ENCODE results near the gene ANXA5. TPM values are rescaled to one million over a fixed set of nuclear protein-coding genes. Genes with fewer than 3 reads are reported as not detected.
"Not testable (repeated sequence)": the region's sequence is repeated elsewhere in the genome, so short reads cannot be mapped to it uniquely, and the experiment has no call there.

ANXA5 gene
- total RNA-seq, 2 donors from 2014 or later: 186 to 197 TPM

DNA sequence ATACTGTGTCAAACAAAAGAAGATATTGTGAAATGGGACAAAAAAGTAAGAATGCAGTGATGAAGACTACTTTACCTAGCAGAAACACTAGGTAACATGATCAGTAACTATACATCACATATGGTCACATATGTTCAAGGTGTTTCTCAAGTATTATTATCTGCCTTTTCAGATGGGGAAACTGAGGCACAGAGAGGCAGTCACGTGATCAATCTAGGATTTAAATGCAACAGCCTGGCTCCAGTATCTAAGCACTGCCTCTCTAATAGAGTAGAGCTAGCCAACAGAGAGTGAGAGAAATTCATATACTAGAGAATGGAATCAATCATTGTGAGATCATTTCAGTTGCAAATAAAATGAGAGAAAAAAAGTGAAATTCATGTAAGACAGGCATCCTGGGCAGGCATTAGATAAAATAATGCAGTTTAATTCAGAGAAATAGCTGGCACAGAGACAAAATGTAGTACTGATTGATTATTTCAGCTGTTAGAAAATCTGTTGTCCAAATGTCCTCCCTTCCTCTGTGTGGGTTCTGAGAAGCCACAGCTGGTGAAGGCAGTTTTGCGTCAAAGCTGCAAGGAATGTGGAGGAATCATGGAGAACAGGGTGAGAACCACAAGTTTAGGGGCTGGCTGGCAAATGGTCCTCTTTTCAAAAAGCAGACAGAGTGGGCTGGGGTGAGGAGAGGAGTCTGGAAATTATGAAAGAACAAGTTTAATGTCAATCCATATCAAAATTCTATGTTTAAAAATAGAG lies 42.2 kb upstream of the ANXA5 start:
- Histone ChIP-seq H3K9me3 (no peaks in the 10 kb centered on the region), H3K36me3 (no peaks in the 10 kb centered on the region), H3K27me3 (no peaks in the 10 kb centered on the region), H3K27ac (peak overlapping the region in 1 of 2 donors; percentile 12), H3K4me1 (peaks cover 0 to 21% of the 10 kb centered on the region in 2 donors), H3K4me3 (no peak overlapping the region)
- no peak for DNase-seq (ENCODE audit: low spot score)
- TF ChIP-seq, protein P1, sequence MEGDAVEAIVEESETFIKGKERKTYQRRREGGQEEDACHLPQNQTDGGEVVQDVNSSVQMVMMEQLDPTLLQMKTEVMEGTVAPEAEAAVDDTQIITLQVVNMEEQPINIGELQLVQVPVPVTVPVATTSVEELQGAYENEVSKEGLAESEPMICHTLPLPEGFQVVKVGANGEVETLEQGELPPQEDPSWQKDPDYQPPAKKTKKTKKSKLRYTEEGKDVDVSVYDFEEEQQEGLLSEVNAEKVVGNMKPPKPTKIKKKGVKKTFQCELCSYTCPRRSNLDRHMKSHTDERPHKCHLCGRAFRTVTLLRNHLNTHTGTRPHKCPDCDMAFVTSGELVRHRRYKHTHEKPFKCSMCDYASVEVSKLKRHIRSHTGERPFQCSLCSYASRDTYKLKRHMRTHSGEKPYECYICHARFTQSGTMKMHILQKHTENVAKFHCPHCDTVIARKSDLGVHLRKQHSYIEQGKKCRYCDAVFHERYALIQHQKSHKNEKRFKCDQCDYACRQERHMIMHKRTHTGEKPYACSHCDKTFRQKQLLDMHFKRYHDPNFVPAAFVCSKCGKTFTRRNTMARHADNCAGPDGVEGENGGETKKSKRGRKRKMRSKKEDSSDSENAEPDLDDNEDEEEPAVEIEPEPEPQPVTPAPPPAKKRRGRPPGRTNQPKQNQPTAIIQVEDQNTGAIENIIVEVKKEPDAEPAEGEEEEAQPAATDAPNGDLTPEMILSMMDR (IDR thresholded peaks at IDR 0.05): no peak

DNA sequence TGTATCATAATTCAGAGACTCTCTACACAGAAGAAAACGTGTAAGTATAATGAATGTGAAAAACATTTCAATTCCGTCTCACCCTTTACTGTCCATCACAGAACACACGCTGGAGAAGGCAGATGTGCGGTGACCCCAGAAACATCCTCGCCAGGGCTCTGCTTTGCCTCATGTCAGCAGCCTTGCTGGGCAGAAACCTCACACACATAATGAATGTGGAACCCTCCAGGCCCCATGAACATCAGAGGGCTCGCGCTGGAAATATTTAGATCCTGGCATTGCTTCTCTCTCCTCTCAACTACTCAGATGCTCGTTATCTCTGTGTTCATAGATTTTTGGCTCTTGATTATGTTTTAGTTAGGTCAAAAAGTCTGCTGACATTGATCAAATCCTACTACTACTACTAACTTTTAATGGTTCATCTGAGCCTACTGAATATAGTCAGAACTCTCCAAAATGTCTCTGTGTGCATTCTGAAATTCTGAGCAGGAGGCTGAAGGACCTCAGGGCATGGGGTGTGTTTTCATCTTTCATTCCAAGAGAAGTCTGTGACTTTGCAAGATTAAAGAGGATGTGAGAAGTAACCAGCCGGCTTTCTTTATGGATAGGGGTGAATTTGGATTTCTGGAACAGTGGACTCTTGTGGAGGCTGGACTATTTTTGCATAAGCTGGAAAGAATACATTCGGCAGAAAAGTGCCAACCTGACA lies 41.2 kb upstream of the ANXA5 start:
- no peak overlapping the region for H3K4me3 ChIP-seq
- DNase-seq (ENCODE audit: low spot score): no peak
- H3K27ac ChIP-seq: no peak overlapping the region
- TF ChIP-seq, protein P1 (IDR thresholded peaks at IDR 0.05): no peak
- H3K36me3 ChIP-seq: no peaks in the 10 kb centered on the region
- H3K4me1 ChIP-seq: peaks cover 0 to 21% of the 10 kb centered on the region in 2 donors
- no peaks in the 10 kb centered on the region for H3K27me3 ChIP-seq
- no peaks in the 10 kb centered on the region for H3K9me3 ChIP-seq

DNA sequence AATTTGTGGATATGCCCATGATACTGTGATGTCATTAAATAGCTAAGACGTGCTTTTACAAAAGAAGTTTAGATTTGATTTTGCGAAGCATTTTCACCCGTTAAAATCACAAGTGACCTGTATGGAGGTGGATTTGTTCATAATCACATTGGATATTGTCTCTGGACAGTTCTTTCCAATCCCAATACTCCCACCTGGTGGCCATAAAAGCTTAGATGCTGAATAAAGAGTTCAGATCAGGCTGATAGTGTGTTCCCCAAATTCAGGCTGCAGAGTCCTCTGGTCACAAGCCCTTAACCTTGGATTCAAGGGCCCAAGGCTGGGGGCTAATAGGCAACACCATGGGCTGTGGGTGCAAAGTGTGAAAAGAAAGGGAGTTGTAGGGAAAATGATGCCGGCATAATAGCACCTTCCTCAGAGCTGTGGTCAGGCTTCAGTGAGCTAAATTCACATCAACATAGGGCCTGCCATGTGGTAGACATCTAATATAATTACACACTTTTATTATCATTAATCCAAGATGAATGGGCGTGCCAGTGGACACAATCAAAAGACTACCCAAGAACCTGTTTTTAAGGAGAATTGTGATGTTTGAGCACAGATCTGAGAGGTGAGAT lies 40.1 kb upstream of the ANXA5 start:
- Histone ChIP-seq H3K27ac (no peak overlapping the region), H3K9me3 (no peaks in the 10 kb centered on the region), H3K4me1 (peaks cover 0 to 21% of the 10 kb centered on the region in 2 donors), H3K27me3 (no peaks in the 10 kb centered on the region), H3K36me3 (no peaks in the 10 kb centered on the region), H3K4me3 (no peak overlapping the region)
- no peak for DNase-seq (ENCODE audit: low spot score)
- TF ChIP-seq, protein P1 (IDR thresholded peaks at IDR 0.05): peak in 1 of 2 donors; percentile 64

DNA sequence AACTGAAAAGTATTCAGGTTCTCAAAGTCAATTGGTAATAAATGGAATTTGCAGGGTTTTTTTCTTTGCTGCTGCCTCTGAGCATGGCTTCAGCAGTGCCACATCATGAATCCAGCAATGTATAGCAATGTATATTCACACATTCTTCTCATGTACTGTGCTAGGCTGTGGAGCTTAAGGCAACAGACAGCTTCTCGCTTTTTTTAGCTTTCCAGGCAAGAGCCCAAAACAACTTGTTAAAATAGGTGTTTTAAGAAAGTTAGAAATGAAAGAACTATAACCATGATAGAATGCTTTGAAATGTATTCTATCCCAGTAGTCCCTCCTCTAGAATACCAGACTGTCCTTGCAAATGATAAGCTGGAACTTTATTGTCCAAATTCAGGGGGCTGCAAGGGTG lies 37.8 kb upstream of the ANXA5 start:
- no peaks in the 10 kb centered on the region for H3K27me3 ChIP-seq
- no peak overlapping the region for H3K4me3 ChIP-seq
- no peak for DNase-seq (ENCODE audit: low spot score)
- H3K27ac ChIP-seq: no peak overlapping the region
- H3K4me1 ChIP-seq: peaks cover 0 to 18% of the 10 kb centered on the region in 2 donors
- no peaks in the 10 kb centered on the region for H3K9me3 ChIP-seq
- TF ChIP-seq, protein P1 (IDR thresholded peaks at IDR 0.05): no peak
- H3K36me3 ChIP-seq: no peaks in the 10 kb centered on the region

DNA sequence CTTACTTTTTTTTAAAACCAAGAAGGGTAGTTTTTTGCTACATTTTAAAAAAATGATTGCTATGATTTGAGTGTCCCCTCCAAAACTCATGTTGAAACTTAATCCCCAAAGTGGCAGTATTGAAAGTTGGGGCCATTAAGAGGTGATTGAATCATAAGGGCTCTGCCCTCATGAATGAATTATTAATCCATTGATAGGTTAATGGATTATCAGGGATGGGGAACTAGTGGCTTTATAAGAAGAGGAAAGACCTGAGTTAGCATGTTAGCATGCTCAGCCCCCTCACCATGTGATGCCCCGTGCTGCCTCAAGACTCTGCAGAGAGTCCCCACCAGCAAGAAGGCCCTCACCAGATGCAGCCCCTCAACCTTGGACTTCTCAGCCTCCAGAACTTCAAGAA lies 37.2 kb upstream of the ANXA5 start:
- TF ChIP-seq, protein P1 (IDR thresholded peaks at IDR 0.05): no peak
- H3K27ac ChIP-seq: no peak overlapping the region
- no peaks in the 10 kb centered on the region for H3K9me3 ChIP-seq
- H3K36me3 ChIP-seq: no peaks in the 10 kb centered on the region
- DNase-seq (ENCODE audit: low spot score): no peak
- no peaks in the 10 kb centered on the region for H3K27me3 ChIP-seq
- H3K4me1 ChIP-seq: peaks cover 0 to 12% of the 10 kb centered on the region in 2 donors
- no peak overlapping the region for H3K4me3 ChIP-seq

DNA sequence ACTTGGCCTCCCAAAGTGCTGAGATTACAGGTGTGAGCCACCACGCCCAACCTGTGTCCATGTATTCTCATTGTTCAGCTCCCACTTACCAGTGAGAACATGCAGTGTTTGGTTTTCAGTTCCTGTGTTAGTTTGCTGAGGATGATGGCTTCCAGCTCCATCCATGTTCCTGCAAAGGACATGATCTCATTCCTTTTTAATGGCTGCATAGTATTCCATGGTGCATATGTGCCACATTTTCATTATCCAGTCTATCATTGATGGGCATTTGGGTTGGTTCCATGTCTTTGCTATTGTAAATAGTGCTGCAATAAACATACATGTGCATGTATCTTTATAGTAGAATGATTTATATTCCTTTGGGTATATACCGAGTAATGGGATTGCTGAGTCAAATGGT lies 33.0 kb upstream of the ANXA5 start:
- not testable (repeated sequence) for H3K27me3 ChIP-seq; H3K27ac ChIP-seq; H3K4me3 ChIP-seq; H3K4me1 ChIP-seq; H3K36me3 ChIP-seq; DNase-seq (ENCODE audit: low spot score); H3K9me3 ChIP-seq
